A549 (cell line): ENCODE results near the gene CD99L2. TPM values are rescaled to one million over a fixed set of nuclear protein-coding genes. Genes with fewer than 3 reads are reported as not detected.

Experiments
- ATAC-seq, 2 experiments: fragments of 200-7000 bp in 1 of 2; fragments of >200 bp in 1 of 2; cut with Nextera tagmentation in 1 of 2; cut with Tn5 transposase in 1 of 2; 3 replicates each; pipeline versions ENCODE4 v1.8.0 to v1.9.1; 2018 to 2020; ENCODE audit warnings: mild to moderate bottlenecking in 1 of 2, moderate library complexity in 1 of 2
- CTCF ChIA-PET: fragments of 300-600 bp; sonication (Branson Sonifier 250); formaldehyde crosslinking; extraction: SDS; loops from one replicate; lab custom pipeline; 2021; ENCODE audit warnings: antibody characterized with exemption, inconsistent platforms; lab: Yijun Ruan, JAX
- POLR2A ChIA-PET: fragments of 350-600 bp; formaldehyde crosslinking; extraction: SDS; loops from one replicate; lab custom pipeline; 2021; ENCODE audit warnings: antibody characterized with exemption, inconsistent platforms; lab: Yijun Ruan, JAX
- DNase-seq, 2 experiments: peaks; one replicate each; pipeline versions ENCODE4 v3.0.0 to v3.0.0-alpha.2; 2011 to 2016; ENCODE audit warnings: low read depth in 1 of 2, low spot score in 1 of 2
- FAIRE-seq: peaks from 2 replicates; lab custom pipeline; 2011; peaks lifted over from hg19 to GRCh38; lab: Jason Lieb, UNC
- H3K27ac ChIP-seq, 2 experiments: fragments of >200 bp; sonication (Bioruptor Twin); formaldehyde crosslinking; 3 replicates each; pipeline ENCODE4 v1.5.1; 2016 to 2017
- H3K4me1 ChIP-seq: fragments of >200 bp; sonication (Bioruptor Twin); formaldehyde crosslinking; 3 replicates; pipeline ENCODE4 v1.6.1; 2016
- H3K4me2 ChIP-seq: fragments of >200 bp; sonication (Bioruptor Twin); formaldehyde crosslinking; 3 replicates; pipeline ENCODE4 v1.6.1; 2016
- H3K4me3 ChIP-seq: fragments of >200 bp; sonication (Bioruptor Twin); formaldehyde crosslinking; 3 replicates; pipeline ENCODE4 v1.5.1; 2016
- H3K9me3 ChIP-seq: fragments of >200 bp; sonication (Bioruptor Twin); formaldehyde crosslinking; 3 replicates; pipeline ENCODE4 v1.6.1; 2016
- CEBPB ChIP-seq, 2 experiments: fragments of >200 bp in 1 of 2; sonication (Bioruptor Twin) in 1 of 2; formaldehyde crosslinking in 1 of 2; IDR thresholded peaks; 2 replicates each; pipeline ENCODE4 v1.6.1; 2012 to 2016
- CHD2 ChIP-seq: fragments of 150-350 bp; IDR thresholded peaks from 2 replicates; pipeline ENCODE4 v1.6.1; 2014; ENCODE audit warnings: low read length; ENCODE audit not compliant: partially characterized antibody
- EHF ChIP-seq: fragments of 250-450 bp; sonication (Bioruptor Pico); IDR thresholded peaks from 2 replicates; pipeline ENCODE4 v1.5.0; 2020; ENCODE audit warnings: mild to moderate bottlenecking
- EHMT2 ChIP-seq: fragments of 200-600 bp; sonication (generic); IDR thresholded peaks from 2 replicates; pipeline ENCODE4 v1.6.1; 2016; ENCODE audit warnings: antibody characterized with exemption, low read depth, mild to moderate bottlenecking, moderate library complexity
- EP300 ChIP-seq, 2 experiments: fragments of >200 bp; sonication (Bioruptor Twin); formaldehyde crosslinking; IDR thresholded peaks; 2 replicates in 1 of 2; 3 replicates in 1 of 2; pipeline ENCODE4 v1.6.1; 2016 to 2017
- ESRRA ChIP-seq: fragments of 150-350 bp; IDR thresholded peaks from 2 replicates; pipeline ENCODE4 v1.6.1; 2014; ENCODE audit warnings: mild to moderate bottlenecking, low read length, borderline replicate concordance
- FOSL2 ChIP-seq, 2 experiments: fragments of 450-650 bp in 1 of 2; fragments of >200 bp in 1 of 2; sonication (Bioruptor Twin) in 1 of 2; formaldehyde crosslinking; IDR thresholded peaks; 2 replicates each; pipeline versions ENCODE4 v1.5.0 to v1.6.1; 2016 to 2020; ENCODE audit warnings: mild to moderate bottlenecking in 1 of 2, moderate library complexity in 1 of 2
- GATA3 ChIP-seq: IDR thresholded peaks from 2 replicates; pipeline ENCODE4 v1.6.1; 2012; ENCODE audit warnings: borderline replicate concordance
- HDAC2 ChIP-seq: fragments of 200-600 bp; sonication (generic); IDR thresholded peaks from 2 replicates; pipeline ENCODE4 v1.6.1; 2016
- HOXA7 ChIP-seq: fragments of 250-450 bp; sonication (Bioruptor Pico); IDR thresholded peaks from 2 replicates; pipeline ENCODE4 v1.5.0; 2020; ENCODE audit warnings: mild to moderate bottlenecking, moderate library complexity
- HOXB5 ChIP-seq: fragments of 250-450 bp; sonication (Bioruptor Pico); IDR thresholded peaks from 2 replicates; pipeline ENCODE4 v1.5.0; 2020; ENCODE audit warnings: mild to moderate bottlenecking, moderate library complexity
- JUN ChIP-seq, 2 experiments: fragments of >200 bp; sonication (Bioruptor Twin); formaldehyde crosslinking; IDR thresholded peaks; 2 replicates in 1 of 2; 3 replicates in 1 of 2; pipeline ENCODE4 v1.6.1; 2016 to 2017
- MAFK ChIP-seq: fragments of 450-650 bp; IDR thresholded peaks from 2 replicates; pipeline ENCODE4 v1.6.1; 2014; ENCODE audit not compliant: partially characterized antibody
- NFE2L2 ChIP-seq: fragments of 150-350 bp; conservative IDR thresholded peaks from 2 replicates; pipeline ENCODE4 v1.6.1; 2014; ENCODE audit warnings: low read length
- NPAS2 ChIP-seq: fragments of 250-450 bp; sonication (Bioruptor Pico); IDR thresholded peaks from 2 replicates; pipeline ENCODE4 v1.8.0; 2022; ENCODE audit warnings: mild to moderate bottlenecking, moderate library complexity, borderline replicate concordance
- NR3C1 ChIP-seq: fragments of >200 bp; sonication (Bioruptor Twin); formaldehyde crosslinking; IDR thresholded peaks from 3 replicates; pipeline ENCODE4 v1.6.1; 2017
- PHF8 ChIP-seq: fragments of 200-600 bp; sonication (generic); IDR thresholded peaks from 2 replicates; pipeline ENCODE4 v1.6.1; 2016; ENCODE audit warnings: low read depth, mild to moderate bottlenecking, antibody characterized with exemption, moderate library complexity, borderline replicate concordance
- RARB ChIP-seq: fragments of 250-450 bp; sonication (Bioruptor Pico); IDR thresholded peaks from 2 replicates; pipeline ENCODE4 v1.8.0; 2021; ENCODE audit warnings: mild to moderate bottlenecking, moderate library complexity
- RCOR1 ChIP-seq: fragments of 150-350 bp; IDR thresholded peaks from 2 replicates; pipeline ENCODE4 v1.6.1; 2014; ENCODE audit warnings: antibody characterized with exemption, low read length, low read depth
- RFX5 ChIP-seq: fragments of 450-650 bp; IDR thresholded peaks from 2 replicates; pipeline ENCODE4 v1.7.1; 2014; ENCODE audit warnings: antibody characterized with exemption, mild to moderate bottlenecking, moderate library complexity
- SREBF2 ChIP-seq: fragments of 450-650 bp; IDR thresholded peaks from 2 replicates; pipeline ENCODE4 v1.6.1; 2014; ENCODE audit warnings: mild to moderate bottlenecking, moderate library complexity
- TFCP2L1 ChIP-seq: fragments of 250-450 bp; sonication (Bioruptor Pico); IDR thresholded peaks from 2 replicates; pipeline ENCODE4 v1.5.0; 2021; ENCODE audit warnings: mild to moderate bottlenecking
- TP53 ChIP-seq: fragments of 250-450 bp; sonication (Bioruptor Pico); IDR thresholded peaks from 2 replicates; pipeline ENCODE4 v1.5.0; 2021; ENCODE audit warnings: mild to moderate bottlenecking, moderate library complexity
- ZFP36 ChIP-seq: fragments of 450-650 bp; IDR thresholded peaks from 2 replicates; pipeline ENCODE4 v1.6.1; 2014; ENCODE audit warnings: borderline replicate concordance; ENCODE audit not compliant: partially characterized antibody
- ZSCAN20 ChIP-seq: fragments of 250-450 bp; sonication (Bioruptor Pico); IDR thresholded peaks from 2 replicates; pipeline ENCODE4 v1.8.0; 2022; ENCODE audit warnings: mild to moderate bottlenecking, moderate library complexity
- WGBS: methylation state at CpG from one replicate; pipeline ENCODE4 v1.1.6; 2017; ENCODE audit errors: missing lambda C conversion rate; 5-methylcytosine and 5-hydroxymethylcytosine counted together
- polyA plus RNA-seq, 4 experiments: library from polyadenylated mRNA; depleted of rRNA in 3 of 4; stranded (reverse); fragments of >200 nt; fragmentation: RNase III in 1 of 4; extraction: RNeasy Plus Mini Kit Qiagen cat#74134 plus additional on column Dnase treatment in 1 of 4; gene quantifications; 2 replicates in 3 of 4; 3 replicates in 1 of 4; pipeline ENCODE4 v1.2.3, GENCODE V29; 2011 to 2017
- TF ChIP-seq, protein P1 (sequence below): fragments of >200 bp; sonication (Bioruptor Twin); formaldehyde crosslinking; IDR thresholded peaks from 3 replicates; pipeline ENCODE4 v1.6.1; 2016
- TF ChIP-seq, protein P2 (sequence below): IDR thresholded peaks from 2 replicates; pipeline ENCODE4 v1.6.1; 2012
- TF ChIP-seq, protein P3 (sequence below): fragments of >200 bp; sonication (Bioruptor Twin); formaldehyde crosslinking; IDR thresholded peaks from 2 replicates; pipeline ENCODE4 v1.6.1; 2016
- TF ChIP-seq, protein P4 (sequence below): fragments of 200-600 bp; sonication (generic); IDR thresholded peaks from 2 replicates; pipeline ENCODE4 v1.6.1; 2016; ENCODE audit warnings: antibody characterized with exemption, mild to moderate bottlenecking, moderate library complexity
- TF ChIP-seq, protein P5 (sequence below): IDR thresholded peaks from 2 replicates; pipeline ENCODE4 v1.6.1; 2012; ENCODE audit warnings: low read depth, borderline replicate concordance
- TF ChIP-seq, protein P6 (sequence below): fragments of 150-350 bp; IDR thresholded peaks from 2 replicates; pipeline ENCODE4 v1.6.1; 2014; ENCODE audit warnings: low read depth, mild to moderate bottlenecking, low read length

CD99L2 gene
- polyA plus RNA-seq, 2 of the 4 experiments (the other 2 are of a cell fraction): 50.5 to 66.5 TPM

DNA sequence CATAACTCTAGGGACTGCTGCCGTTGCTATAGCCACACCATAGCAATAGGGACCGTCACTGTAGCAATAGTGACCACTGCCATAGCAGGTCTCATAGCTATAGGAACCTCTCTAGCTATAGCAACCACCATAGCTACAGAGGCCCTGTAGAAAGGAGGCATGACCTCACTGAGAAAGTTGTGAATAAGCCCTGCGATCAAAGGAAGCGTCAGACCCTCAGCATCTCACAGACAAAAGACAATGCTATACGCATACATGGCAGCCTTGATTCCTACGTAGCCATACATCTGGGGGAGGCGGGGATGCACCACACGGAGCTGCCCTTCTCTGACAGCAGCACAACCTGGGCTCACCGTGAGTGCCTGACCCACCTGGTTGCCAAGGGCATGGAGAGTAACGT lies 116.8 kb downstream of the CD99L2 start:
- Histone ChIP-seq H3K27ac (no peak overlapping the region), H3K9me3 (no peaks in the 10 kb centered on the region), H3K4me2 (no peak overlapping the region), H3K4me3 (no peak overlapping the region), H3K4me1 (no peaks in the 10 kb centered on the region)
- ChIA-PET CTCF (interaction anchor here (0.6 to 4.0 kb wide), 5 partner anchors 10 to 301 kb away, joined by 3 to 20 read pairs (median 4); no protein-coding TSS in a partner anchor), POLR2A (no interaction called here)
- DNase-seq: no peak
- FAIRE-seq: no peak
- no peak for ATAC-seq
- TF ChIP-seq GATA3 (no peak), EHMT2 (no peak), NR3C1 (no peak), ZFP36 (no peak), CHD2 (no peak), NFE2L2 (no peak), RFX5 (no peak), SREBF2 (no peak), NPAS2 (CRISPR knock-in tag) (no peak), FOSL2 (IDR thresholded peaks at IDR 0.05) (no peak), FOSL2 (CRISPR knock-in tag; IDR thresholded peaks at IDR 0.05) (no peak), RARB (no peak), ESRRA (no peak), HOXA7 (CRISPR knock-in tag) (no peak), TP53 (CRISPR knock-in tag) (no peak), TFCP2L1 (CRISPR knock-in tag) (no peak), JUN (IDR thresholded peaks at IDR 0.05) (no peak), RCOR1 (no peak)
- TF ChIP-seq, protein P1, sequence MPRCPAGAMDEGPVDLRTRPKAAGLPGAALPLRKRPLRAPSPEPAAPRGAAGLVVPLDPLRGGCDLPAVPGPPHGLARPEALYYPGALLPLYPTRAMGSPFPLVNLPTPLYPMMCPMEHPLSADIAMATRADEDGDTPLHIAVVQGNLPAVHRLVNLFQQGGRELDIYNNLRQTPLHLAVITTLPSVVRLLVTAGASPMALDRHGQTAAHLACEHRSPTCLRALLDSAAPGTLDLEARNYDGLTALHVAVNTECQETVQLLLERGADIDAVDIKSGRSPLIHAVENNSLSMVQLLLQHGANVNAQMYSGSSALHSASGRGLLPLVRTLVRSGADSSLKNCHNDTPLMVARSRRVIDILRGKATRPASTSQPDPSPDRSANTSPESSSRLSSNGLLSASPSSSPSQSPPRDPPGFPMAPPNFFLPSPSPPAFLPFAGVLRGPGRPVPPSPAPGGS: no peak
- TF ChIP-seq, protein P2, sequence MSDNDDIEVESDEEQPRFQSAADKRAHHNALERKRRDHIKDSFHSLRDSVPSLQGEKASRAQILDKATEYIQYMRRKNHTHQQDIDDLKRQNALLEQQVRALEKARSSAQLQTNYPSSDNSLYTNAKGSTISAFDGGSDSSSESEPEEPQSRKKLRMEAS: no peak
- TF ChIP-seq, protein P3, sequence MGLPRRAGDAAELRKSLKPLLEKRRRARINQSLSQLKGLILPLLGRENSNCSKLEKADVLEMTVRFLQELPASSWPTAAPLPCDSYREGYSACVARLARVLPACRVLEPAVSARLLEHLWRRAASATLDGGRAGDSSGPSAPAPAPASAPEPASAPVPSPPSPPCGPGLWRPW: no peak
- WGBS: 95% methylated on average over 9 of the region's 10 CpGs

DNA sequence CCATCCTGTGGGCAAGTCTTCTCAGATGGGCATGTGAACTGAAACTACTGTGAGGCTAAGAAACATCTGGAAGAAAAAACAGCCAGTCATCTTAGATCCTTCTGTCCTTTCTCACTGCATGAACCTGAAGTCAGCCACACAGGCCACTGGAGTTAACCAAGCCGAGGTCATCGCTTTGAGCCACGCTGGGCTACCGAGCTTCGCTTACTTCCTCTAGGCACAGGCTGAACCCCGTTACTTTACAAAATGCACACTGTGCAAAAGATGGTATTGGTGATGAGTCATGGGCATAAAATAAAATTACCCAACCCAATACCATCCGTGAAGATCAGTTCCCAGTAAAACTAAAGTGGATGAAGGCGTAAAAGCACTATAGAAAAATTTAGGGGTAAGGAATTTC lies 119.1 kb downstream of the CD99L2 start:
- ChIA-PET CTCF (interaction anchor here (0.6 to 4.0 kb wide), 2 partner anchors 60 to 303 kb away, joined by 3 to 17 read pairs; no protein-coding TSS in a partner anchor), POLR2A (no interaction called here)
- FAIRE-seq (no peak), DNase-seq (no peak), ATAC-seq (no peak)
- TF ChIP-seq ZSCAN20 (CRISPR knock-in tag) (no peak), PHF8 (no peak), NFE2L2 (no peak), EP300 (IDR thresholded peaks at IDR 0.05) (no peak), EHF (no peak), CEBPB (IDR thresholded peaks at IDR 0.05) (no peak), MAFK (no peak), GATA3 (no peak), HOXB5 (CRISPR knock-in tag) (no peak), HDAC2 (no peak), RCOR1 (no peak)
- TF ChIP-seq, protein P3: no peak
- TF ChIP-seq, protein P4, sequence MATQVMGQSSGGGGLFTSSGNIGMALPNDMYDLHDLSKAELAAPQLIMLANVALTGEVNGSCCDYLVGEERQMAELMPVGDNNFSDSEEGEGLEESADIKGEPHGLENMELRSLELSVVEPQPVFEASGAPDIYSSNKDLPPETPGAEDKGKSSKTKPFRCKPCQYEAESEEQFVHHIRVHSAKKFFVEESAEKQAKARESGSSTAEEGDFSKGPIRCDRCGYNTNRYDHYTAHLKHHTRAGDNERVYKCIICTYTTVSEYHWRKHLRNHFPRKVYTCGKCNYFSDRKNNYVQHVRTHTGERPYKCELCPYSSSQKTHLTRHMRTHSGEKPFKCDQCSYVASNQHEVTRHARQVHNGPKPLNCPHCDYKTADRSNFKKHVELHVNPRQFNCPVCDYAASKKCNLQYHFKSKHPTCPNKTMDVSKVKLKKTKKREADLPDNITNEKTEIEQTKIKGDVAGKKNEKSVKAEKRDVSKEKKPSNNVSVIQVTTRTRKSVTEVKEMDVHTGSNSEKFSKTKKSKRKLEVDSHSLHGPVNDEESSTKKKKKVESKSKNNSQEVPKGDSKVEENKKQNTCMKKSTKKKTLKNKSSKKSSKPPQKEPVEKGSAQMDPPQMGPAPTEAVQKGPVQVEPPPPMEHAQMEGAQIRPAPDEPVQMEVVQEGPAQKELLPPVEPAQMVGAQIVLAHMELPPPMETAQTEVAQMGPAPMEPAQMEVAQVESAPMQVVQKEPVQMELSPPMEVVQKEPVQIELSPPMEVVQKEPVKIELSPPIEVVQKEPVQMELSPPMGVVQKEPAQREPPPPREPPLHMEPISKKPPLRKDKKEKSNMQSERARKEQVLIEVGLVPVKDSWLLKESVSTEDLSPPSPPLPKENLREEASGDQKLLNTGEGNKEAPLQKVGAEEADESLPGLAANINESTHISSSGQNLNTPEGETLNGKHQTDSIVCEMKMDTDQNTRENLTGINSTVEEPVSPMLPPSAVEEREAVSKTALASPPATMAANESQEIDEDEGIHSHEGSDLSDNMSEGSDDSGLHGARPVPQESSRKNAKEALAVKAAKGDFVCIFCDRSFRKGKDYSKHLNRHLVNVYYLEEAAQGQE: no peak
- TF ChIP-seq, protein P5, sequence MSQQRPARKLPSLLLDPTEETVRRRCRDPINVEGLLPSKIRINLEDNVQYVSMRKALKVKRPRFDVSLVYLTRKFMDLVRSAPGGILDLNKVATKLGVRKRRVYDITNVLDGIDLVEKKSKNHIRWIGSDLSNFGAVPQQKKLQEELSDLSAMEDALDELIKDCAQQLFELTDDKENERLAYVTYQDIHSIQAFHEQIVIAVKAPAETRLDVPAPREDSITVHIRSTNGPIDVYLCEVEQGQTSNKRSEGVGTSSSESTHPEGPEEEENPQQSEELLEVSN: no peak
- TF ChIP-seq, protein P6, sequence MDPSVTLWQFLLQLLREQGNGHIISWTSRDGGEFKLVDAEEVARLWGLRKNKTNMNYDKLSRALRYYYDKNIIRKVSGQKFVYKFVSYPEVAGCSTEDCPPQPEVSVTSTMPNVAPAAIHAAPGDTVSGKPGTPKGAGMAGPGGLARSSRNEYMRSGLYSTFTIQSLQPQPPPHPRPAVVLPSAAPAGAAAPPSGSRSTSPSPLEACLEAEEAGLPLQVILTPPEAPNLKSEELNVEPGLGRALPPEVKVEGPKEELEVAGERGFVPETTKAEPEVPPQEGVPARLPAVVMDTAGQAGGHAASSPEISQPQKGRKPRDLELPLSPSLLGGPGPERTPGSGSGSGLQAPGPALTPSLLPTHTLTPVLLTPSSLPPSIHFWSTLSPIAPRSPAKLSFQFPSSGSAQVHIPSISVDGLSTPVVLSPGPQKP: no peak
- Histone ChIP-seq H3K4me3 (no peak overlapping the region), H3K4me1 (no peaks in the 10 kb centered on the region), H3K27ac (no peak overlapping the region), H3K9me3 (no peaks in the 10 kb centered on the region), H3K4me2 (no peak overlapping the region)
- 95% methylated on average over 8 of the region's 8 CpGs for WGBS
